ENCODE measurements around the gene GLRA2. TPM values are rescaled to one million over a fixed set of nuclear protein-coding genes. Genes with fewer than 3 reads are reported as not detected.

Gene GLRA2
- polyA plus RNA-seq, 1 donor (not counting 4 experiments of a cell fraction or from before 2014, with no cell fraction given) = not detected

DNA sequence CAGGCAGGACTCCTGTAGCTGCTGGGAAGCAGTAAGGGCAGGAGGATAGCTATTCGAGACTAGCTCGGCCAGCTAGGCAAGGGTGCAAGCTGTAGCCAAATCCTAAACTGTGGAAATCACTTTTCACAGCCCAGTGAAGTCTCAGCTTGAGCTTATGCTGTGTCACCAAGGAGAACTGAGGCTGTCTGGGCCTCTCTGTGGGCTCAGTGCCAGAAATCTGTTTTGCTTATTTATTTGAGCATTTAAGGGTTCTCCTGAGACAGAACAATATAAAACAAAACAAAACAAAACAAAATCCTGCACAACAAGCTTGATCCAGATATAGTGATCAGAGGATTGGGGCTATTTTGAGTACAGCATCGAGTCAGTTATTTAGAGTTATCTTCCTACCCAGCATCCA lies 246.1 kb downstream of the GLRA2 start:
- H3K27me3 ChIP-seq (ENCODE audit: control insufficient read depth, extremely low read depth, insufficient read depth, low read length) = no peaks in the 10 kb centered on the region
- H3K4me2 ChIP-seq (ENCODE audit: control insufficient read depth, extremely low read depth, insufficient read depth, low read depth, low read length) = no peak overlapping the region
- no peak overlapping the region for H2AFZ ChIP-seq (ENCODE audit: control insufficient read depth, low read length)
- H4K20me1 ChIP-seq (ENCODE audit: control insufficient read depth, extremely low read depth, insufficient read depth, low read length) = no peaks in the 10 kb centered on the region
- dilution Hi-C loops (cut with MboI; ENCODE audit: extremely low pct_ligation_motif_present, low sequenced_read_pairs) = no loop called here
- H3K4me1 ChIP-seq (ENCODE audit: control insufficient read depth, extremely low read depth, insufficient read depth, low read length) = no peaks in the 10 kb centered on the region
- H3K79me2 ChIP-seq (ENCODE audit: control insufficient read depth, insufficient read depth, low read length) = no peaks in the 10 kb centered on the region
- no peaks in the 10 kb centered on the region for H3K36me3 ChIP-seq (ENCODE audit: control insufficient read depth in 2 of 2, extremely low read depth in 1 of 2, insufficient read depth in 2 of 2, low read length in 2 of 2)
- TF ChIP-seq, protein P1, sequence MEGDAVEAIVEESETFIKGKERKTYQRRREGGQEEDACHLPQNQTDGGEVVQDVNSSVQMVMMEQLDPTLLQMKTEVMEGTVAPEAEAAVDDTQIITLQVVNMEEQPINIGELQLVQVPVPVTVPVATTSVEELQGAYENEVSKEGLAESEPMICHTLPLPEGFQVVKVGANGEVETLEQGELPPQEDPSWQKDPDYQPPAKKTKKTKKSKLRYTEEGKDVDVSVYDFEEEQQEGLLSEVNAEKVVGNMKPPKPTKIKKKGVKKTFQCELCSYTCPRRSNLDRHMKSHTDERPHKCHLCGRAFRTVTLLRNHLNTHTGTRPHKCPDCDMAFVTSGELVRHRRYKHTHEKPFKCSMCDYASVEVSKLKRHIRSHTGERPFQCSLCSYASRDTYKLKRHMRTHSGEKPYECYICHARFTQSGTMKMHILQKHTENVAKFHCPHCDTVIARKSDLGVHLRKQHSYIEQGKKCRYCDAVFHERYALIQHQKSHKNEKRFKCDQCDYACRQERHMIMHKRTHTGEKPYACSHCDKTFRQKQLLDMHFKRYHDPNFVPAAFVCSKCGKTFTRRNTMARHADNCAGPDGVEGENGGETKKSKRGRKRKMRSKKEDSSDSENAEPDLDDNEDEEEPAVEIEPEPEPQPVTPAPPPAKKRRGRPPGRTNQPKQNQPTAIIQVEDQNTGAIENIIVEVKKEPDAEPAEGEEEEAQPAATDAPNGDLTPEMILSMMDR (optimal IDR thresholded peaks at IDR 0.05 in 1 of 3, IDR thresholded peaks at IDR 0.05 in 1 of 3, conservative IDR thresholded peaks at IDR 0.05 in 1 of 3; ENCODE audit: extremely low read depth in 1 of 3, insufficient read depth in 2 of 3, low read length in 3 of 3) = no peak
- no peak for TF ChIP-seq EZH2 (IDR thresholded peaks at IDR 0.05; ENCODE audit: low read length)
- FAIRE-seq (no peak), DNase-seq (ENCODE audit: low read depth, low spot score) (no peak)
- no peak overlapping the region for H3K4me3 ChIP-seq (ENCODE audit: control insufficient read depth in 2 of 3, extremely low read depth in 1 of 3, insufficient read depth in 2 of 3, low read depth in 1 of 3, low read length in 3 of 3)
- no peak overlapping the region for H3K27ac ChIP-seq (ENCODE audit: control insufficient read depth, insufficient read depth, low read length)
- H3K9ac ChIP-seq (ENCODE audit: control insufficient read depth, extremely low read depth, insufficient read depth, low read length) = no peak overlapping the region
- no peaks in the 10 kb centered on the region for H3K9me3 ChIP-seq (ENCODE audit: control insufficient read depth, low read depth, low read length)
- H3K9me1 ChIP-seq (ENCODE audit: control insufficient read depth, extremely low read depth, insufficient read depth, low read length) = no peaks in the 10 kb centered on the region

DNA sequence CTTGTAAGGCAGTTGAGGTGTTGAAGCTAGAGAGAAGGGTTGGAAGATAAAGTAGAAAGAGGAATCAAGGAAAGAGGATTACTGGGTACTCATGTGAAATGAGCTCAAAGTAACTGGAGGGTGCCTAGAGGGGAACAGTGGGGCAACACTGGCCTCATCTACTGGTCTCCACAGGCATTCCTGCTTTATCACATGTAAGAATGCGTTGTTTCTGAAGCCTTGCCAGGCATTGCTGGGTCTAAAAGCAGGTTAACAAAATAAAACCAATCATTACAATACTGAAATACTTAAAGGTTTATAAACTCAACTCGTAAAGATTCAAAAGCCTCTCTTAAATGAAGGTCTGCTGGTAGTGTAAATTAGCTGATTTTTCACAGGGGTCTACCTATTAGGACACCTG lies 247.6 kb downstream of the GLRA2 start:
- Histone ChIP-seq H3K4me1 (ENCODE audit: control insufficient read depth, extremely low read depth, insufficient read depth, low read length) (no peaks in the 10 kb centered on the region), H3K4me3 (ENCODE audit: control insufficient read depth in 2 of 3, extremely low read depth in 1 of 3, insufficient read depth in 2 of 3, low read depth in 1 of 3, low read length in 3 of 3) (no peak overlapping the region), H3K9me1 (ENCODE audit: control insufficient read depth, extremely low read depth, insufficient read depth, low read length) (no peaks in the 10 kb centered on the region), H3K9me3 (ENCODE audit: control insufficient read depth, low read depth, low read length) (no peaks in the 10 kb centered on the region), H3K27me3 (ENCODE audit: control insufficient read depth, extremely low read depth, insufficient read depth, low read length) (no peaks in the 10 kb centered on the region), H3K4me2 (ENCODE audit: control insufficient read depth, extremely low read depth, insufficient read depth, low read depth, low read length) (no peak overlapping the region), H3K27ac (ENCODE audit: control insufficient read depth, insufficient read depth, low read length) (no peak overlapping the region), H3K79me2 (ENCODE audit: control insufficient read depth, insufficient read depth, low read length) (no peaks in the 10 kb centered on the region), H2AFZ (ENCODE audit: control insufficient read depth, low read length) (no peak overlapping the region), H3K36me3 (ENCODE audit: control insufficient read depth in 2 of 2, extremely low read depth in 1 of 2, insufficient read depth in 2 of 2, low read length in 2 of 2) (no peaks in the 10 kb centered on the region), H3K9ac (ENCODE audit: control insufficient read depth, extremely low read depth, insufficient read depth, low read length) (no peak overlapping the region), H4K20me1 (ENCODE audit: control insufficient read depth, extremely low read depth, insufficient read depth, low read length) (no peaks in the 10 kb centered on the region)
- dilution Hi-C loops (cut with MboI; ENCODE audit: extremely low pct_ligation_motif_present, low sequenced_read_pairs) = no loop called here
- TF ChIP-seq, protein P1 (optimal IDR thresholded peaks at IDR 0.05 in 1 of 3, IDR thresholded peaks at IDR 0.05 in 1 of 3, conservative IDR thresholded peaks at IDR 0.05 in 1 of 3; ENCODE audit: extremely low read depth in 1 of 3, insufficient read depth in 2 of 3, low read length in 3 of 3) = no peak
- no peak for TF ChIP-seq EZH2 (IDR thresholded peaks at IDR 0.05; ENCODE audit: low read length)
- DNase-seq (ENCODE audit: low read depth, low spot score) = no peak
- no peak for FAIRE-seq

All from keratinocyte (primary cell).